Effector memory CD4-positive, alpha-beta T cell (primary cell): Measurements from ENCODE around the gene FUBP3.

ENCODE experiments used
- DNase-seq, 3 donors: peaks; one replicate each; pipeline ENCODE4 v3.0.0-alpha.2; 2020
- H3K27ac ChIP-seq: 2 replicates; pipeline ENCODE4 v1.7.0; 2013; ENCODE audit warnings: mild to moderate bottlenecking, low read length, moderate library complexity; ENCODE audit not compliant: insufficient read depth, poor library complexity, severe bottlenecking
- H3K27me3 ChIP-seq: replicated peaks from 2 replicates; pipeline ENCODE4 v1.7.0; 2013; ENCODE audit warnings: mild to moderate bottlenecking, low read length; ENCODE audit not compliant: insufficient read depth, control insufficient read depth, poor library complexity, severe bottlenecking
- H3K36me3 ChIP-seq: 2 replicates; pipeline ENCODE4 v1.7.0; 2013; ENCODE audit warnings: mild to moderate bottlenecking, low read length, moderate library complexity; ENCODE audit not compliant: control insufficient read depth, insufficient read depth
- H3K4me1 ChIP-seq: 2 replicates; pipeline ENCODE4 v1.7.0; 2013; ENCODE audit warnings: low read length, mild to moderate bottlenecking; ENCODE audit not compliant: control insufficient read depth, insufficient read depth, poor library complexity, severe bottlenecking
- H3K4me3 ChIP-seq: 2 replicates; pipeline ENCODE4 v1.7.0; 2013; ENCODE audit warnings: low read length, low read depth, mild to moderate bottlenecking; ENCODE audit not compliant: insufficient read depth, poor library complexity, severe bottlenecking
- H3K9me3 ChIP-seq: 2 replicates; pipeline ENCODE4 v1.7.0; 2013; ENCODE audit warnings: mild to moderate bottlenecking, low read length, moderate library complexity; ENCODE audit not compliant: control insufficient read depth
- total RNA-seq, 3 donors: gene quantifications; one replicate each; lab custom pipeline; 2026; lab: John Stamatoyannopoulos, UW

FUBP3 gene
- total RNA-seq: 44.3 to 47.2 (median 45.0) reads per million in 3 donors

GRCh38 chr9:130578865-130579737 lies at the start of gene FUBP3:
Gene FUBP3 (plus strand): TSS chr9:130579577. CDS start chr9:130579681, 104 bp downstream.
- Histone ChIP-seq H3K27ac (peak within 1 kb of the TSS; percentile 58), H3K4me3 (peak within 1 kb of the TSS; percentile 73), H3K36me3 (no peaks in the 10 kb centered on the region), H3K27me3 (no peaks in the 10 kb centered on the region), H3K4me1 (peaks cover 9% of the 10 kb centered on the region), H3K9me3 (no peaks in the 10 kb centered on the region)
- peak; percentile 71 to 79 (median 78) for DNase-seq

GRCh38 chr9:130530938-130531337 lies 48.4 kb upstream of the FUBP3 start:
- no peaks in the 10 kb centered on the region for H3K9me3 ChIP-seq
- no peaks in the 10 kb centered on the region for H3K27me3 ChIP-seq
- H3K36me3 ChIP-seq: no peaks in the 10 kb centered on the region
- H3K27ac ChIP-seq: no peak overlapping the region
- no peak overlapping the region for H3K4me3 ChIP-seq
- no peaks in the 10 kb centered on the region for H3K4me1 ChIP-seq
- no peak for DNase-seq

GRCh38 chr9:130531670-130532069 lies 47.7 kb upstream of the FUBP3 start:
- Histone ChIP-seq H3K36me3 (no peaks in the 10 kb centered on the region), H3K9me3 (no peaks in the 10 kb centered on the region), H3K4me1 (no peaks in the 10 kb centered on the region), H3K27ac (no peak overlapping the region), H3K4me3 (no peak overlapping the region), H3K27me3 (peaks cover 5% of the 10 kb centered on the region)
- no peak for DNase-seq

GRCh38 chr9:130532426-130533080 lies 46.8 kb upstream of the FUBP3 start:
- Histone ChIP-seq H3K9me3 (no peaks in the 10 kb centered on the region), H3K36me3 (no peaks in the 10 kb centered on the region), H3K4me3 (no peak overlapping the region), H3K27me3 (peaks cover 10% of the 10 kb centered on the region), H3K27ac (no peak overlapping the region), H3K4me1 (peaks cover 4% of the 10 kb centered on the region)
- DNase-seq: no peak

GRCh38 chr9:130535818-130536521 lies 43.4 kb upstream of the FUBP3 start:
- Histone ChIP-seq H3K27ac (no peak overlapping the region), H3K4me1 (peaks cover 5% of the 10 kb centered on the region), H3K36me3 (no peaks in the 10 kb centered on the region), H3K27me3 (peaks cover 10% of the 10 kb centered on the region), H3K9me3 (no peaks in the 10 kb centered on the region), H3K4me3 (no peak overlapping the region)
- no peak for DNase-seq

GRCh38 chr9:130536701-130537107 lies 42.7 kb upstream of the FUBP3 start:
- no peaks in the 10 kb centered on the region for H3K36me3 ChIP-seq
- H3K27me3 ChIP-seq: peaks cover 10% of the 10 kb centered on the region
- no peak overlapping the region for H3K4me3 ChIP-seq
- H3K9me3 ChIP-seq: no peaks in the 10 kb centered on the region
- H3K4me1 ChIP-seq: peaks cover 5% of the 10 kb centered on the region
- DNase-seq: no peak
- H3K27ac ChIP-seq: no peak overlapping the region

- Histone ChIP-seq H3K36me3 (no peaks in the 10 kb centered on the region), H3K9me3 (no peaks in the 10 kb centered on the region), H3K27me3 (peaks cover 10% of the 10 kb centered on the region), H3K27ac (no peak overlapping the region), H3K4me3 (no peak overlapping the region), H3K4me1 (peaks cover 5% of the 10 kb centered on the region)
- DNase-seq: no peak
These were observed 41.9 kb upstream of the FUBP3 start for GRCh38 chr9:130537346-130538050.

- DNase-seq: no peak
- Histone ChIP-seq H3K4me3 (no peak overlapping the region), H3K36me3 (no peaks in the 10 kb centered on the region), H3K4me1 (peaks cover 5% of the 10 kb centered on the region), H3K27me3 (peaks cover 10% of the 10 kb centered on the region), H3K27ac (no peak overlapping the region), H3K9me3 (no peaks in the 10 kb centered on the region)
These were observed 39.8 kb upstream of the FUBP3 start for GRCh38 chr9:130539420-130540223.

- no peak for DNase-seq
- no peak overlapping the region for H3K27ac ChIP-seq
- peaks cover 5% of the 10 kb centered on the region for H3K4me1 ChIP-seq
- no peaks in the 10 kb centered on the region for H3K36me3 ChIP-seq
- no peak overlapping the region for H3K4me3 ChIP-seq
- no peaks in the 10 kb centered on the region for H3K9me3 ChIP-seq
- peaks cover 6% of the 10 kb centered on the region for H3K27me3 ChIP-seq
These were observed 37.8 kb upstream of the FUBP3 start for GRCh38 chr9:130541533-130541932.
